HCT116 (cell line): Measurements from ENCODE around the gene ARFIP2. TPM values are rescaled to one million over a fixed set of nuclear protein-coding genes. Genes with fewer than 3 reads are reported as not detected.

Experiments
- ATAC-seq: fragments of 200-7000 bp; cut with Tn5 transposase; 2 replicates; pipeline ENCODE4 v1.9.1; 2020; ENCODE audit warnings: mild to moderate bottlenecking, moderate library complexity
- BruUV-seq: library from RNA; stranded (reverse); fragments of 400-500 nt; replicated peaks from 2 replicates; lab custom pipeline; 2021; lab: Mats Ljungman, UMichigan
- CTCF ChIA-PET: fragments of 300-600 bp; sonication (Branson Sonifier 250); formaldehyde crosslinking; loops from one replicate; lab custom pipeline; 2021; ENCODE audit warnings: antibody characterized with exemption; lab: Charles Lee
- POLR2A ChIA-PET: fragments of 300-600, 350-600 bp; sonication (Branson Sonifier 250); formaldehyde crosslinking; loops from one replicate; lab custom pipeline; 2021; ENCODE audit warnings: antibody characterized with exemption; lab: Charles Lee
- RAD21 ChIA-PET, 2 experiments: fragments of 300-600 bp; sonication (Branson Sonifier 250); formaldehyde crosslinking; loops; one replicate each; lab custom pipeline; 2023; ENCODE audit warnings: low total read pairs in 2 of 2; ENCODE audit not compliant: uncharacterized antibody in 2 of 2, unreplicated experiment in 2 of 2, low non-redundant PET in 1 of 2; lab: Charles Lee
- DNase-seq: peaks from one replicate; pipeline ENCODE4 v3.0.0-alpha.2; 2010; ENCODE audit warnings: low read depth, low spot score
- H2AFZ ChIP-seq: fragments of 200-600 bp; shearing (Covaris generic), sonication (generic); 2 replicates; pipeline ENCODE4 v1.6.1; 2017; ENCODE audit warnings: low read depth, mixed run types, mixed read lengths, antibody characterized with exemption, low read length; ENCODE audit not compliant: poor library complexity, severe bottlenecking
- H3K27ac ChIP-seq: 2 replicates; pipeline ENCODE4 v1.5.1; 2012; ENCODE audit warnings: low read depth, low read length
- H3K27me3 ChIP-seq: fragments of 200-600 bp; sonication (generic); 2 replicates; pipeline ENCODE4 v1.6.1; 2016; ENCODE audit warnings: mixed run types, low read length, mixed read lengths; ENCODE audit not compliant: insufficient read depth
- H3K36me3 ChIP-seq, 2 experiments: fragments of 200-500 bp in 1 of 2; fragments of 200-600 bp in 1 of 2; sonication (Bioruptor generic) in 1 of 2; sonication (generic) in 1 of 2; 2 replicates each; pipeline versions ENCODE4 v1.5.1 to v1.6.1; 2014 to 2016; ENCODE audit warnings: low read length in 2 of 2, inconsistent platforms in 1 of 2, mixed read lengths in 1 of 2, mixed run types in 1 of 2; ENCODE audit not compliant: insufficient read depth in 2 of 2, control insufficient read depth in 1 of 2
- H3K4me1 ChIP-seq, 2 experiments: fragments of 200-600 bp in 1 of 2; sonication (generic) in 1 of 2; 2 replicates each; pipeline versions ENCODE4 v1.5.1 to v1.6.1; 2012 to 2017; ENCODE audit warnings: low read length in 2 of 2, inconsistent platforms in 1 of 2, mild to moderate bottlenecking in 1 of 2, mixed read lengths in 1 of 2, mixed run types in 1 of 2, moderate library complexity in 1 of 2; ENCODE audit not compliant: insufficient read depth in 2 of 2, control insufficient read depth in 1 of 2
- H3K4me2 ChIP-seq: fragments of 200-600 bp; sonication (generic); 2 replicates; pipeline ENCODE4 v1.6.1; 2017; ENCODE audit warnings: mixed run types, low read length, mixed read lengths
- H3K4me3 ChIP-seq, 2 experiments: fragments of 200-600 bp in 1 of 2; sonication (generic) in 1 of 2; replicated peaks in 1 of 2; 2 replicates each; pipeline ENCODE4 v1.5.1; 2011 to 2016; ENCODE audit warnings: low read length in 2 of 2, control low read depth in 1 of 2, low read depth in 1 of 2, mild to moderate bottlenecking in 1 of 2, mixed read lengths in 1 of 2, mixed run types in 1 of 2
- H3K79me2 ChIP-seq: fragments of 200-600 bp; sonication (generic); 2 replicates; pipeline ENCODE4 v1.6.1; 2017; ENCODE audit warnings: mild to moderate bottlenecking, mixed run types, low read length, moderate library complexity, mixed read lengths; ENCODE audit not compliant: insufficient read depth
- H3K9ac ChIP-seq: fragments of 200-600 bp; sonication (generic); 2 replicates; pipeline ENCODE4 v1.6.1; 2016; ENCODE audit warnings: low read length, mixed read lengths
- H3K9me2 ChIP-seq: fragments of 200-600 bp; sonication (generic), shearing (Covaris generic); 2 replicates; pipeline ENCODE4 v1.6.1; 2017; ENCODE audit warnings: mixed run types, mild to moderate bottlenecking, moderate library complexity; ENCODE audit not compliant: insufficient read depth
- H3K9me3 ChIP-seq, 2 experiments: fragments of 200-500 bp in 1 of 2; fragments of 200-600 bp in 1 of 2; sonication (Bioruptor generic) in 1 of 2; sonication (generic) in 1 of 2; 2 replicates each; pipeline ENCODE4 v1.6.1; 2014 to 2017; ENCODE audit warnings: low read length in 2 of 2, mixed read lengths in 2 of 2, inconsistent platforms in 1 of 2, low read depth in 1 of 2, mild to moderate bottlenecking in 1 of 2, mixed run types in 1 of 2, moderate library complexity in 1 of 2; ENCODE audit not compliant: control insufficient read depth in 1 of 2, insufficient read depth in 1 of 2
- H4K20me1 ChIP-seq: fragments of 200-600 bp; sonication (generic), shearing (Covaris generic); 2 replicates; pipeline ENCODE4 v1.6.1; 2017; ENCODE audit warnings: mixed run types, mild to moderate bottlenecking, moderate library complexity; ENCODE audit not compliant: insufficient read depth
- CBX3 ChIP-seq: IDR thresholded peaks from 2 replicates; pipeline ENCODE4 v1.6.1; 2012; ENCODE audit warnings: low read depth
- CEBPB ChIP-seq: IDR thresholded peaks from 2 replicates; pipeline ENCODE4 v1.6.1; 2012; ENCODE audit warnings: low read depth
- CTCF ChIP-seq, 3 experiments: fragments of 200-600 bp in 1 of 3; sonication (generic) in 1 of 3; IDR thresholded peaks in 2 of 3; conservative IDR thresholded peaks in 1 of 3; 2 replicates each; pipeline ENCODE4 v1.5.1; 2012 to 2017; ENCODE audit warnings: low read depth in 2 of 3, low read length in 2 of 3, antibody characterized with exemption in 1 of 3, borderline replicate concordance in 1 of 3, control low read depth in 1 of 3, mild to moderate bottlenecking in 1 of 3, mixed read lengths in 1 of 3, mixed run types in 1 of 3, moderate library complexity in 1 of 3; ENCODE audit not compliant: insufficient read depth in 1 of 3
- EGR1 ChIP-seq: IDR thresholded peaks from 2 replicates; pipeline ENCODE4 v1.6.1; 2012; ENCODE audit warnings: low read depth
- ELF1 ChIP-seq: IDR thresholded peaks from 2 replicates; pipeline ENCODE4 v1.6.1; 2012; ENCODE audit warnings: low read depth, borderline replicate concordance
- EZH2phosphoT487 ChIP-seq: fragments of 200-600 bp; IDR thresholded peaks from 2 replicates; pipeline ENCODE4 v1.6.1; 2018; ENCODE audit warnings: antibody characterized with exemption, borderline replicate concordance
- FOSL1 ChIP-seq: IDR thresholded peaks from 2 replicates; pipeline ENCODE4 v1.6.1; 2012; ENCODE audit warnings: low read depth
- JUND ChIP-seq: IDR thresholded peaks from 2 replicates; pipeline ENCODE4 v1.6.1; 2012
- MAX ChIP-seq: IDR thresholded peaks from 2 replicates; pipeline ENCODE4 v1.6.1; 2012
- POLR2A ChIP-seq: IDR thresholded peaks from 2 replicates; pipeline ENCODE4 v1.7.0; 2011; ENCODE audit warnings: borderline replicate concordance; ENCODE audit not compliant: insufficient read depth, insufficient read length; ENCODE audit errors: extremely low read depth
- POLR2AphosphoS5 ChIP-seq: IDR thresholded peaks from 2 replicates; pipeline ENCODE4 v1.6.1; 2011; ENCODE audit warnings: mild to moderate bottlenecking, low read depth, low read length, moderate library complexity
- RAD21 ChIP-seq: IDR thresholded peaks from 2 replicates; pipeline ENCODE4 v1.6.1; 2012; ENCODE audit warnings: low read depth, mild to moderate bottlenecking
- SIN3A ChIP-seq: IDR thresholded peaks from 2 replicates; pipeline ENCODE4 v1.6.1; 2012; ENCODE audit warnings: low read depth
- SP1 ChIP-seq: IDR thresholded peaks from 2 replicates; pipeline ENCODE4 v1.6.1; 2012; ENCODE audit warnings: low read depth
- TCF7L2 ChIP-seq: IDR thresholded peaks from 2 replicates; pipeline ENCODE4 v1.7.0; 2011; ENCODE audit warnings: borderline replicate concordance, inconsistent platforms; ENCODE audit not compliant: insufficient read depth, insufficient read length; ENCODE audit errors: extremely low read depth
- YY1 ChIP-seq: IDR thresholded peaks from 2 replicates; pipeline ENCODE4 v1.6.1; 2011; ENCODE audit warnings: low read length, low read depth, moderate library complexity, mild to moderate bottlenecking; ENCODE audit not compliant: insufficient replicate concordance; ENCODE audit errors: extremely low read depth
- ZFX ChIP-seq: fragments of 450-650 bp; IDR thresholded peaks from 2 replicates; pipeline ENCODE4 v1.6.1; 2017
- ZNF274 ChIP-seq: fragments of 200-500 bp; sonication (Bioruptor generic); IDR thresholded peaks from 2 replicates; pipeline ENCODE4 v1.6.1; 2014; ENCODE audit warnings: mild to moderate bottlenecking, low read depth, low read length, inconsistent platforms
- intact Hi-C: fragments of 100-400 bp; cut with micrococcal nuclease; formaldehyde crosslinking; loops from 2 replicates; pipeline ENCODE4 v1.10.0; 2022
- total RNA-seq: library from RNA; stranded (reverse); gene quantifications from one replicate; pipeline ENCODE4 v1.2.1, GENCODE V29; 2021; ENCODE audit not compliant: unreplicated experiment
- TF ChIP-seq, protein P1 (sequence below): IDR thresholded peaks from 2 replicates; pipeline ENCODE4 v1.6.1; 2011; ENCODE audit warnings: mild to moderate bottlenecking, low read length, moderate library complexity; ENCODE audit not compliant: insufficient replicate concordance; ENCODE audit errors: extremely low read depth
- TF ChIP-seq, protein P2 (sequence below): IDR thresholded peaks from 2 replicates; pipeline ENCODE4 v1.6.1; 2012

The ARFIP2 gene
- total RNA-seq, 1 experiment from 2014 or later, result 77.9 TPM

DNA sequence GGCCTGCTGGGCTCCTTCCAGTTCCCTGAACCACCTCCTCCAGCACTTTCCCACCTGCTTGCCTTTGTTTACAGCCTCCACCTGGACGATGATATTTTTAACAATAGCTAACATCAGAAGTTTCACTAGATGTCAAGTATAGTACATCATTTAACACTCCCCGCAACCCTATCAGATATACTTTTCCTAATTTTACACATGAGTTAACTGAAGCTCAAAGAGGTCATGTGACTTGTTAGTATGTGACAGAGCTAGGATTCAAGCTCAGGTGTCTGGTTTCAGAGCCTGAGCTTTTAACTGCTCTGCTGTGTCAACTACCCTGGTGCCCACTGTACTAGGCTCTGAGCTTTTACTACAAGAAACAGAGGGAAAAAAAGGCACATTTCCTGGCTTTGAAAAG, 26.1 kb downstream of the ARFIP2 start:
- Histone ChIP-seq H2AFZ (no peak overlapping the region), H4K20me1 (no peaks in the 10 kb centered on the region), H3K9me3 (no peaks in the 10 kb centered on the region), H3K27me3 (no peaks in the 10 kb centered on the region), H3K79me2 (no peaks in the 10 kb centered on the region), H3K27ac (no peak overlapping the region), H3K4me2 (no peak overlapping the region), H3K9ac (no peak overlapping the region), H3K9me2 (no peaks in the 10 kb centered on the region), H3K36me3 (peaks cover 4 to 6% of the 10 kb centered on the region in 2 experiments; a peak in 2 of 4 replicates), H3K4me3 (no peak overlapping the region), H3K4me1 (no peaks in the 10 kb centered on the region)
- BruUV-seq, result no TSS peak
- intact Hi-C loops, result no loop called here
- ChIA-PET POLR2A (no interaction called here), CTCF (interaction anchor here (1.1 to 3.7 kb wide), 3 partner anchors 10 to 16 kb away, joined by 3 to 15 read pairs (median 6); no protein-coding TSS in a partner anchor), RAD21 (no interaction called here)
- no peak for TF ChIP-seq MAX
- no peak for TF ChIP-seq EZH2phosphoT487
- TF ChIP-seq ZFX, result no peak
- TF ChIP-seq CBX3, result no peak
- TF ChIP-seq CEBPB, result no peak
- no peak for TF ChIP-seq CTCF (IDR thresholded peaks at IDR 0.05 in 2 of 3, conservative IDR thresholded peaks at IDR 0.05 in 1 of 3; ENCODE audit: borderline replicate concordance in 1 of 3, insufficient read depth in 1 of 3, low read depth in 2 of 3, low read length in 2 of 3)
- no peak for TF ChIP-seq YY1
- TF ChIP-seq, protein P1, sequence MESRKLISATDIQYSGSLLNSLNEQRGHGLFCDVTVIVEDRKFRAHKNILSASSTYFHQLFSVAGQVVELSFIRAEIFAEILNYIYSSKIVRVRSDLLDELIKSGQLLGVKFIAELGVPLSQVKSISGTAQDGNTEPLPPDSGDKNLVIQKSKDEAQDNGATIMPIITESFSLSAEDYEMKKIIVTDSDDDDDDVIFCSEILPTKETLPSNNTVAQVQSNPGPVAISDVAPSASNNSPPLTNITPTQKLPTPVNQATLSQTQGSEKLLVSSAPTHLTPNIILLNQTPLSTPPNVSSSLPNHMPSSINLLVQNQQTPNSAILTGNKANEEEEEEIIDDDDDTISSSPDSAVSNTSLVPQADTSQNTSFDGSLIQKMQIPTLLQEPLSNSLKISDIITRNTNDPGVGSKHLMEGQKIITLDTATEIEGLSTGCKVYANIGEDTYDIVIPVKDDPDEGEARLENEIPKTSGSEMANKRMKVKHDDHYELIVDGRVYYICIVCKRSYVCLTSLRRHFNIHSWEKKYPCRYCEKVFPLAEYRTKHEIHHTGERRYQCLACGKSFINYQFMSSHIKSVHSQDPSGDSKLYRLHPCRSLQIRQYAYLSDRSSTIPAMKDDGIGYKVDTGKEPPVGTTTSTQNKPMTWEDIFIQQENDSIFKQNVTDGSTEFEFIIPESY, result no peak
- no peak for TF ChIP-seq RAD21
- TF ChIP-seq ZNF274, result no peak
- no peak for TF ChIP-seq EGR1
- no peak for TF ChIP-seq POLR2AphosphoS5
- no peak for TF ChIP-seq ELF1
- TF ChIP-seq SP1, result no peak
- no peak for TF ChIP-seq JUND
- no peak for TF ChIP-seq POLR2A
- TF ChIP-seq TCF7L2, result no peak
- no peak for TF ChIP-seq FOSL1
- TF ChIP-seq, protein P2, sequence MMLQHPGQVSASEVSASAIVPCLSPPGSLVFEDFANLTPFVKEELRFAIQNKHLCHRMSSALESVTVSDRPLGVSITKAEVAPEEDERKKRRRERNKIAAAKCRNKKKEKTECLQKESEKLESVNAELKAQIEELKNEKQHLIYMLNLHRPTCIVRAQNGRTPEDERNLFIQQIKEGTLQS, result no peak
- no peak for TF ChIP-seq SIN3A
- no peak for DNase-seq
- no peak for ATAC-seq
